Heart left ventricle (tissue), 13 donors: ENCODE measurements around the gene LMF1.

Source experiments
- POLR2A ChIP-seq, 2 donors: fragments of 450-650 bp; IDR thresholded peaks; one replicate each; pipeline ENCODE4 v1.6.1; 2017; ENCODE audit warnings: antibody characterized with exemption in 2 of 2, mild to moderate bottlenecking in 2 of 2, moderate library complexity in 2 of 2
- TF ChIP-seq, protein P1 (sequence below), 12 donors: fragments of 200-600 bp; sonication (generic) in 4 of 12; IDR thresholded peaks; one replicate each; pipeline versions ENCODE4 v1.5.0 to v1.8.0; 2018 to 2022; ENCODE audit warnings: antibody characterized with exemption in 12 of 12, mild to moderate bottlenecking in 5 of 12
- donor health status: ischemic (EF 13 %, LVEDD 7.1; RV severe dilation, severe dysfunction).
- donor health status: DM: no; HTN: yes; CAD: no.
- donor health status: DM: no; HTN: no; CAD: no.
- donor health status: ischemic (EF 25% LVEDD 6.9; RV normal size, moderate dysfunction).
- donor health status: ischemic (EF 25% LVEDD 5.7; RV mildly dilated, moderate dysfunction).
- donor health status: ischemic (EF 35%, LVEDD 5.7; RV mildly dilated, moderate dysfunction).
- donor health status: nonischemic (EF 11% LVEDD 7.7; RV severe dilation, severe dysfunction).
- donor health status: DM: yes; HTN: yes; CAD: no.
- donor health status: PGD.
- donor health status: ischemic (EF 29% LVEDD 5.4; RV normal size, mild dysfunction).
- donor health status: nonischemic (EF 23%, LVEDD 6.1; RV moderate dilation, normal function).

DNA sequence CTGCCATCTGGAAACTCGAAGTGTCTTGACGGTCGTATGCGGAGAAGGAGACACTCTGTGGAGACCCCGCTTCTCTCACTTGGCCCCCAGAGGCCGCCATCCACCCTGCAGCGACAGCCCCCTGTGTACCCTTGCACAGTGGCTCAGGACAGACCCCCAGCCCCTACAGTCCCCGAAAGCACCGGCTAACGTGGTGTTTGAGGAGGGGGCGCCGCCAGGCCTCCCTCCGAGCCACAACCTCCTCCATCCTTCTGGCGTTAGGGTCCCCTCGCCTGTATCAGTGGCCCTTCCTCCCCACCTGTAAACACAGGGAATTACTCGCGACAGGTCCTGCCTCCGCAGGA lies 73.6 kb downstream of the LMF1 start:
- TF ChIP-seq, protein P1, sequence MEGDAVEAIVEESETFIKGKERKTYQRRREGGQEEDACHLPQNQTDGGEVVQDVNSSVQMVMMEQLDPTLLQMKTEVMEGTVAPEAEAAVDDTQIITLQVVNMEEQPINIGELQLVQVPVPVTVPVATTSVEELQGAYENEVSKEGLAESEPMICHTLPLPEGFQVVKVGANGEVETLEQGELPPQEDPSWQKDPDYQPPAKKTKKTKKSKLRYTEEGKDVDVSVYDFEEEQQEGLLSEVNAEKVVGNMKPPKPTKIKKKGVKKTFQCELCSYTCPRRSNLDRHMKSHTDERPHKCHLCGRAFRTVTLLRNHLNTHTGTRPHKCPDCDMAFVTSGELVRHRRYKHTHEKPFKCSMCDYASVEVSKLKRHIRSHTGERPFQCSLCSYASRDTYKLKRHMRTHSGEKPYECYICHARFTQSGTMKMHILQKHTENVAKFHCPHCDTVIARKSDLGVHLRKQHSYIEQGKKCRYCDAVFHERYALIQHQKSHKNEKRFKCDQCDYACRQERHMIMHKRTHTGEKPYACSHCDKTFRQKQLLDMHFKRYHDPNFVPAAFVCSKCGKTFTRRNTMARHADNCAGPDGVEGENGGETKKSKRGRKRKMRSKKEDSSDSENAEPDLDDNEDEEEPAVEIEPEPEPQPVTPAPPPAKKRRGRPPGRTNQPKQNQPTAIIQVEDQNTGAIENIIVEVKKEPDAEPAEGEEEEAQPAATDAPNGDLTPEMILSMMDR (IDR thresholded peaks at IDR 0.05), result no peak
- no peak for TF ChIP-seq POLR2A (IDR thresholded peaks at IDR 0.05)
